H9 (cell line): Measurements from ENCODE around the gene STRN. TPM values are rescaled to one million over a fixed set of nuclear protein-coding genes. Genes with fewer than 3 reads are reported as not detected.

Experiments
- DNase-seq: peaks from one replicate; pipeline ENCODE4 v3.0.0-alpha.2; 2017
- H2AFZ ChIP-seq: one replicate; pipeline ENCODE4 v1.6.1; 2013; ENCODE audit warnings: mild to moderate bottlenecking, low read length, control low read depth, moderate library complexity
- H2AK5ac ChIP-seq: 2 replicates; pipeline ENCODE4 v1.6.1; 2013; ENCODE audit warnings: low read length, control low read depth, mixed read lengths; ENCODE audit not compliant: insufficient read length
- H2BK120ac ChIP-seq: one replicate; pipeline ENCODE4 v1.6.1; 2013; ENCODE audit warnings: low read depth, mild to moderate bottlenecking, low read length, control low read depth, inconsistent platforms; ENCODE audit not compliant: poor library complexity, severe bottlenecking
- H2BK12ac ChIP-seq: 2 replicates; pipeline ENCODE4 v1.6.1; 2013; ENCODE audit warnings: low read length, control low read depth, mixed read lengths, low read depth; ENCODE audit not compliant: insufficient read length
- H2BK15ac ChIP-seq: 2 replicates; pipeline ENCODE4 v1.6.1; 2013; ENCODE audit warnings: low read depth, low read length, control low read depth
- H2BK20ac ChIP-seq: one replicate; pipeline ENCODE4 v1.6.1; 2013; ENCODE audit warnings: low read depth, mild to moderate bottlenecking, low read length, control low read depth, inconsistent platforms; ENCODE audit not compliant: poor library complexity, severe bottlenecking
- H2BK5ac ChIP-seq: 2 replicates; pipeline ENCODE4 v1.6.1; 2013; ENCODE audit warnings: low read length, control low read depth, mixed read lengths; ENCODE audit not compliant: insufficient read length
- H3K14ac ChIP-seq: 2 replicates; pipeline ENCODE4 v1.6.1; 2013; ENCODE audit warnings: low read length, control low read depth; ENCODE audit not compliant: insufficient read depth
- H3K18ac ChIP-seq: 2 replicates; pipeline ENCODE4 v1.6.1; 2013; ENCODE audit warnings: low read depth, mild to moderate bottlenecking, mixed read lengths, low read length, control low read depth; ENCODE audit not compliant: insufficient read length
- H3K23ac ChIP-seq: 2 replicates; pipeline ENCODE4 v1.6.1; 2013; ENCODE audit warnings: low read length, control low read depth, mixed read lengths, low read depth; ENCODE audit not compliant: insufficient read length
- H3K23me2 ChIP-seq: 2 replicates; pipeline ENCODE4 v1.6.1; 2013; ENCODE audit warnings: low read depth, mild to moderate bottlenecking, mixed read lengths, low read length, control low read depth; ENCODE audit not compliant: insufficient read length, poor library complexity, severe bottlenecking
- H3K27ac ChIP-seq: 2 replicates; pipeline ENCODE4 v1.5.1; 2013; ENCODE audit warnings: low read length, control low read depth, mixed read lengths, low read depth; ENCODE audit not compliant: insufficient read length
- H3K27me3 ChIP-seq: 2 replicates; pipeline ENCODE4 v1.6.1; 2013; ENCODE audit warnings: low read length, control low read depth, inconsistent platforms; ENCODE audit not compliant: insufficient read depth
- H3K4ac ChIP-seq: 2 replicates; pipeline ENCODE4 v1.6.1; 2013; ENCODE audit warnings: low read depth, mild to moderate bottlenecking, control low read depth, inconsistent platforms, low read length, moderate library complexity
- H3K4me1 ChIP-seq: 2 replicates; pipeline ENCODE4 v1.6.1; 2013; ENCODE audit warnings: low read length, control low read depth, inconsistent platforms; ENCODE audit not compliant: insufficient read depth
- H3K4me2 ChIP-seq: 2 replicates; pipeline ENCODE4 v1.6.1; 2013; ENCODE audit warnings: low read length, control low read depth, mixed read lengths; ENCODE audit not compliant: insufficient read length, insufficient read depth
- H3K56ac ChIP-seq: 2 replicates; pipeline ENCODE4 v1.6.1; 2013; ENCODE audit warnings: low read depth, mild to moderate bottlenecking, mixed read lengths, low read length, control low read depth; ENCODE audit not compliant: insufficient read length
- H3K79me1 ChIP-seq: 2 replicates; pipeline ENCODE4 v1.6.1; 2013; ENCODE audit warnings: low read depth, mild to moderate bottlenecking, moderate library complexity, low read length, control low read depth, inconsistent platforms; ENCODE audit not compliant: insufficient read depth, poor library complexity, severe bottlenecking
- H3K79me2 ChIP-seq: 2 replicates; pipeline ENCODE4 v1.6.1; 2013; ENCODE audit warnings: low read length, control low read depth, inconsistent platforms; ENCODE audit not compliant: insufficient read depth
- H3K9ac ChIP-seq: 2 replicates; pipeline ENCODE4 v1.6.1; 2013; ENCODE audit warnings: low read length, control low read depth, mixed read lengths; ENCODE audit not compliant: insufficient read length; ENCODE audit errors: extremely low read depth
- H3K9me3 ChIP-seq: one replicate; pipeline ENCODE4 v1.6.1; 2013; ENCODE audit warnings: low read depth, low read length, inconsistent platforms; ENCODE audit not compliant: control insufficient read depth
- H3T11ph ChIP-seq: one replicate; pipeline ENCODE4 v1.6.1; 2013; ENCODE audit warnings: mild to moderate bottlenecking, low read length, control low read depth, inconsistent platforms
- H4K20me1 ChIP-seq: one replicate; pipeline ENCODE4 v1.6.1; 2013; ENCODE audit not compliant: control insufficient read depth, insufficient read length, insufficient read depth
- H4K5ac ChIP-seq: 2 replicates; pipeline ENCODE4 v1.6.1; 2013; ENCODE audit warnings: low read depth, mild to moderate bottlenecking, mixed read lengths, low read length, control low read depth; ENCODE audit not compliant: insufficient read length
- H4K8ac ChIP-seq: replicated peaks from 2 replicates; pipeline ENCODE4 v1.6.1; 2013; ENCODE audit warnings: low read length, control low read depth, mixed read lengths, low read depth; ENCODE audit not compliant: insufficient read length
- H4K91ac ChIP-seq: 2 replicates; pipeline ENCODE4 v1.6.1; 2013; ENCODE audit warnings: low read depth, mild to moderate bottlenecking, moderate library complexity, mixed read lengths, low read length, control low read depth; ENCODE audit not compliant: insufficient read length
- H3K27ac Mint-ChIP-seq, 3 experiments: 2 replicates in 2 of 3; 3 replicates in 1 of 3; pipeline ENCODE4 v1.8.0; 2020 to 2021; ENCODE audit warnings: mixed read lengths in 3 of 3, mild to moderate bottlenecking in 1 of 3, moderate library complexity in 1 of 3
- H3K27me3 Mint-ChIP-seq: 2 replicates; pipeline ENCODE4 v1.8.0; 2021; ENCODE audit warnings: low read depth, mild to moderate bottlenecking, moderate library complexity, mixed read lengths
- H3K36me3 Mint-ChIP-seq, 3 experiments: 2 replicates in 2 of 3; 3 replicates in 1 of 3; pipeline ENCODE4 v1.8.0; 2020 to 2021; ENCODE audit warnings: low read depth in 3 of 3, mixed read lengths in 3 of 3; ENCODE audit not compliant: insufficient read depth in 1 of 3
- H3K4me1 Mint-ChIP-seq, 2 experiments: 2 replicates each; pipeline ENCODE4 v1.8.0; 2020; ENCODE audit warnings: mixed read lengths in 2 of 2
- H3K4me3 Mint-ChIP-seq, 2 experiments: 2 replicates in 1 of 2; 3 replicates in 1 of 2; pipeline ENCODE4 v1.8.0; 2020 to 2021; ENCODE audit warnings: mild to moderate bottlenecking in 2 of 2, mixed read lengths in 2 of 2, moderate library complexity in 1 of 2
- H3K9me3 Mint-ChIP-seq, 2 experiments: 2 replicates in 1 of 2; 3 replicates in 1 of 2; pipeline ENCODE4 v1.8.0; 2020; ENCODE audit warnings: mild to moderate bottlenecking in 2 of 2, mixed read lengths in 2 of 2, moderate library complexity in 1 of 2
- WGBS: extraction: QIAGEN DNeasy Blood & Tissue Kit; methylation state at CpG from one replicate; pipeline ENCODE4 v1.1.7; 2013; ENCODE audit warnings: missing lambda C conversion rate, low lambda C conversion rate, mixed read lengths; ENCODE audit not compliant: insufficient read length; ENCODE audit errors: extremely low coverage; 5-methylcytosine and 5-hydroxymethylcytosine counted together
- total RNA-seq: library from RNA; stranded (reverse); gene quantifications from 2 replicates; pipeline ENCODE4 v1.2.1, GENCODE V29; 2021
- TF ChIP-seq, protein P1 (sequence below): fragments of 200-600 bp; sonication (generic); conservative IDR thresholded peaks from 3 replicates; pipeline ENCODE4 v1.8.0; 2021; ENCODE audit warnings: antibody characterized with exemption, mild to moderate bottlenecking

The STRN gene
- total RNA-seq, 1 experiment from 2014 or later: 31.7 TPM

- H2AFZ ChIP-seq: no peak overlapping the region
- no peaks in the 10 kb centered on the region for H3K9me3 ChIP-seq
- no peak overlapping the region for H2BK5ac ChIP-seq
- H3K14ac ChIP-seq: no peak overlapping the region
- H3K56ac ChIP-seq: no peak overlapping the region
- H4K8ac ChIP-seq: no peak overlapping the region
- H3K27ac Mint-ChIP-seq: peak overlapping the region in 1 of 3 experiments; percentile 70; a peak in 1 of 7 replicates
- no peaks in the 10 kb centered on the region for H3K4me1 ChIP-seq
- H3K79me2 ChIP-seq: no peaks in the 10 kb centered on the region
- H4K20me1 ChIP-seq: no peaks in the 10 kb centered on the region
- no peaks in the 10 kb centered on the region for H3K23me2 ChIP-seq
- no peak overlapping the region for H3K4ac ChIP-seq
- H2BK120ac ChIP-seq: no peak overlapping the region
- H3K9me3 Mint-ChIP-seq: peaks cover 0 to 3% of the 10 kb centered on the region in 2 experiments; a peak in 1 of 5 replicates
- H3K27me3 ChIP-seq: no peaks in the 10 kb centered on the region
- peaks cover 0 to 2% (median 0%) of the 10 kb centered on the region in 3 experiments; a peak in 2 of 7 replicates for H3K36me3 Mint-ChIP-seq
- H3K4me1 Mint-ChIP-seq: peaks cover 5 to 8% of the 10 kb centered on the region in 2 experiments; a peak in 3 of 4 replicates
- H2BK20ac ChIP-seq: no peak overlapping the region
- H3K23ac ChIP-seq: no peak overlapping the region
- no peak overlapping the region for H3K9ac ChIP-seq
- H3K27ac ChIP-seq: no peak overlapping the region
- no peak overlapping the region for H3K18ac ChIP-seq
- peak overlapping the region in 1 of 2 experiments; percentile 17; a peak in 1 of 5 replicates for H3K4me3 Mint-ChIP-seq
- H4K91ac ChIP-seq: no peak overlapping the region
- no peaks in the 10 kb centered on the region for H3K79me1 ChIP-seq
- H2AK5ac ChIP-seq: no peak overlapping the region
- H2BK12ac ChIP-seq: no peak overlapping the region
- H4K5ac ChIP-seq: no peak overlapping the region
- TF ChIP-seq, protein P1, sequence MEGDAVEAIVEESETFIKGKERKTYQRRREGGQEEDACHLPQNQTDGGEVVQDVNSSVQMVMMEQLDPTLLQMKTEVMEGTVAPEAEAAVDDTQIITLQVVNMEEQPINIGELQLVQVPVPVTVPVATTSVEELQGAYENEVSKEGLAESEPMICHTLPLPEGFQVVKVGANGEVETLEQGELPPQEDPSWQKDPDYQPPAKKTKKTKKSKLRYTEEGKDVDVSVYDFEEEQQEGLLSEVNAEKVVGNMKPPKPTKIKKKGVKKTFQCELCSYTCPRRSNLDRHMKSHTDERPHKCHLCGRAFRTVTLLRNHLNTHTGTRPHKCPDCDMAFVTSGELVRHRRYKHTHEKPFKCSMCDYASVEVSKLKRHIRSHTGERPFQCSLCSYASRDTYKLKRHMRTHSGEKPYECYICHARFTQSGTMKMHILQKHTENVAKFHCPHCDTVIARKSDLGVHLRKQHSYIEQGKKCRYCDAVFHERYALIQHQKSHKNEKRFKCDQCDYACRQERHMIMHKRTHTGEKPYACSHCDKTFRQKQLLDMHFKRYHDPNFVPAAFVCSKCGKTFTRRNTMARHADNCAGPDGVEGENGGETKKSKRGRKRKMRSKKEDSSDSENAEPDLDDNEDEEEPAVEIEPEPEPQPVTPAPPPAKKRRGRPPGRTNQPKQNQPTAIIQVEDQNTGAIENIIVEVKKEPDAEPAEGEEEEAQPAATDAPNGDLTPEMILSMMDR: peak; percentile 69
- DNase-seq: peak; percentile 82
- no peak overlapping the region for H3T11ph ChIP-seq
- H3K27me3 Mint-ChIP-seq: peaks cover 1% of the 10 kb centered on the region; the same call in 1 of the 2 replicates
- H2BK15ac ChIP-seq: no peak overlapping the region
- no CpG with 5 or more reads among the region's 6 CpGs for WGBS
- H3K4me2 ChIP-seq: no peak overlapping the region
Measured at GRCh38 chr2:36812196-36812595, 154.1 kb downstream of the STRN start.
